Measurements from ENCODE around the gene CCL17.

Gene CCL17

DNA sequence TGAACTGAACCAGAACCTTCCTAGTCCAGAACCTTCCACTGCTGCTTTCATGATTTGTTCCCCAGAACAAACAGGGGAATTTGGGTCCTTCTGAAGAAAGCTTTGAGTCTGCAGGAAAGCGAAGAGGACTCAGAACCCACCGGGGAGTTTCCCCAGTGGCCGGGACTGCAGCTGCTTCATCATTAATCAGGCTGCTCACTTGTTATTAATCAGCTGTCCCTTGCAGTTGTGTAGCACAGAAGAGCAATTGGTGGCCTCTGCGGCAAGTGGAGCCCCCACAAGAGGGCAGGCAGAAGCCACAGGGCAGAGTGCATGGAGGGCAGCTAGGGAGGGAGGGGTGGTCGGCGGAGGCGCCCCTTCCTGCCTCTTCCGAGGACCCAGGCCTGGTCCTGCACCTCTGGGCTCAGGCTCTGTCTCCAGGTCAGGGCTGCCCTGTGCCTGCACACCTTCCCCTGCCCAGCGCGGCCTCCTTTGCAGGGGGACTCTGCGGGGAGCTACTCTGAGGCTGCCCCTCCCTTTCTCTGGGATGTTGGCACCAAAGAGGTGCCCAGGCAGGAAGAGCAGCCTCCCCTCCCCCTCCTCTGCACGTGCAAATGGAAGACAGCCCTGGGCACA lies 6.9 kb downstream of the CCL17 start:
- POLR2A ChIA-PET = no interaction called here
- H3K4me3 ChIP-seq (ENCODE audit: control insufficient read depth in 1 of 7, extremely low read depth in 1 of 7, insufficient read depth in 4 of 7, low read depth in 2 of 7, low read length in 6 of 7) = no peak overlapping the region
- H3K9me3 ChIP-seq (ENCODE audit: control extremely low read depth in 1 of 5, control insufficient read depth in 4 of 5, insufficient read depth in 2 of 5, low read depth in 1 of 5, low read length in 4 of 5) = no peaks in the 10 kb centered on the region
- CTCF ChIA-PET = interaction anchor here (0.8 to 14.8 kb wide), 2 partner anchors 22 to 105 kb away, joined by 3 to 250 read pairs; no protein-coding TSS in a partner anchor
- H3K4me1 ChIP-seq (ENCODE audit: control extremely low read depth in 1 of 4, control insufficient read depth in 4 of 4, insufficient read depth in 4 of 4, low read length in 3 of 4) = peaks cover 0 to 12% (median 5%) of the 10 kb centered on the region in 4 experiments
- peaks cover 0 to 5% (median 0%) of the 10 kb centered on the region in 5 experiments for H3K27me3 ChIP-seq (replicated peaks in 2 of 5; ENCODE audit: control insufficient read depth in 4 of 5, insufficient read depth in 5 of 5, low read length in 4 of 5)
- 97% methylated on average over 11 of the region's 12 CpGs for WGBS (ENCODE audit: insufficient coverage)
- no peak overlapping the region for H3K27ac ChIP-seq (ENCODE audit: insufficient read depth in 1 of 2, low read depth in 1 of 2, low read length in 2 of 2, poor library complexity in 1 of 2, severe bottlenecking in 2 of 2)
- DNase-seq = no peak
- H3K36me3 ChIP-seq (ENCODE audit: control insufficient read depth in 4 of 4, insufficient read depth in 4 of 4, low read length in 3 of 4) = no peaks in the 10 kb centered on the region

DNA sequence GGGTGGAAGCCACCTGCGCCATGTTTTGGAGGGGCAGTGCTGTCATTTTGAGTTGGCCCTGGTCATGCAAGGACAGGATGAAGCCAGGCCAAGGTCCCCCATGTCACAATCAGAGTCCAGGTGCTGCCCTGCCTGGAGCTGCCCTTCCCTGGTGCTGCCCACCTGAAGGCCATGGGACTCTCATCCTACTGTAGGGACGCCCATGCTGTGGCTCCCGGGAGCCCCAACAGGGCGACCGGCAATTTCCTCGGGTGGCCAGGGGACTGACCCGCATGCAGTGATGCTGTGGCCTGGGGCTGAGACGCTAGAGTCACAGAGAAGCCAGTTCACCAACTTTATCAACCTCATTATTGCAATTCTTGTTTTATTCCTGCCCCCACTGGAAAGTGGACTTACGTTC lies 8.0 kb downstream of the CCL17 start:
- Histone ChIP-seq H3K36me3 (ENCODE audit: control insufficient read depth in 4 of 4, insufficient read depth in 4 of 4, low read length in 3 of 4) (no peaks in the 10 kb centered on the region), H3K4me1 (ENCODE audit: control extremely low read depth in 1 of 4, control insufficient read depth in 4 of 4, insufficient read depth in 4 of 4, low read length in 3 of 4) (peaks cover 0 to 16% (median 11%) of the 10 kb centered on the region in 4 experiments), H3K27ac (ENCODE audit: insufficient read depth in 1 of 2, low read depth in 1 of 2, low read length in 2 of 2, poor library complexity in 1 of 2, severe bottlenecking in 2 of 2) (no peak overlapping the region), H3K4me3 (ENCODE audit: control insufficient read depth in 1 of 7, extremely low read depth in 1 of 7, insufficient read depth in 4 of 7, low read depth in 2 of 7, low read length in 6 of 7) (no peak overlapping the region), H3K9me3 (ENCODE audit: control extremely low read depth in 1 of 5, control insufficient read depth in 4 of 5, insufficient read depth in 2 of 5, low read depth in 1 of 5, low read length in 4 of 5) (no peaks in the 10 kb centered on the region), H3K27me3 (replicated peaks in 2 of 5; ENCODE audit: control insufficient read depth in 4 of 5, insufficient read depth in 5 of 5, low read length in 4 of 5) (peaks cover 0 to 5% (median 0%) of the 10 kb centered on the region in 5 experiments)
- WGBS (ENCODE audit: insufficient coverage) = 99% methylated on average over 9 of the region's 9 CpGs
- DNase-seq = no peak
- ChIA-PET CTCF (interaction anchor here (1.0 to 14.8 kb wide), 4 partner anchors 8 to 106 kb away, joined by 3 to 250 read pairs (median 4); partner anchors contain the start of gene CCL17), POLR2A (no interaction called here)

DNA sequence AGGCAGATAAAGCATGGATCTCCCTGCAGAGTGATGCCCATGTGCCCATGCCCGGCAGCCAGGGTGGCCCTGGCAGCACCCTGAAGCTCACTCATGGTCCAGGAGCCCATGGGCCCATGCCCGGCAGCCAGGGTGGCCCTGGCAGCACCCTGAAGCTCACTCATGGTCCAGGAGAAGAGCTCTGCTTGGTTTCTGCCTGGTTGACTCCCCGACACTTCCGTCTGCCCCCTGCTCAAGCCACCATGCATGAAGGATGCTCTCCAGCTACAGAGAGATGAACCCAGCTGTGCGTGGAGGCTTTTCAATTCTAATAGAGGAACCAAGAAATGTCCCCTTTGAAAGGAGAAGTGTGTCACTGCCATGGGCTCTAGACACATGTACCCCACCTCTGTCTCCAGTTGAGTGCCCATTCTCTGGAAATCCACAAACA lies 8.7 kb downstream of the CCL17 start:
- Histone ChIP-seq H3K36me3 (ENCODE audit: control insufficient read depth in 4 of 4, insufficient read depth in 4 of 4, low read length in 3 of 4) (no peaks in the 10 kb centered on the region), H3K27ac (ENCODE audit: insufficient read depth in 1 of 2, low read depth in 1 of 2, low read length in 2 of 2, poor library complexity in 1 of 2, severe bottlenecking in 2 of 2) (no peak overlapping the region), H3K9me3 (ENCODE audit: control extremely low read depth in 1 of 5, control insufficient read depth in 4 of 5, insufficient read depth in 2 of 5, low read depth in 1 of 5, low read length in 4 of 5) (no peaks in the 10 kb centered on the region), H3K27me3 (replicated peaks in 2 of 5; ENCODE audit: control insufficient read depth in 4 of 5, insufficient read depth in 5 of 5, low read length in 4 of 5) (peaks cover 0 to 5% (median 0%) of the 10 kb centered on the region in 5 experiments), H3K4me3 (ENCODE audit: control insufficient read depth in 1 of 7, extremely low read depth in 1 of 7, insufficient read depth in 4 of 7, low read depth in 2 of 7, low read length in 6 of 7) (no peak overlapping the region), H3K4me1 (ENCODE audit: control extremely low read depth in 1 of 4, control insufficient read depth in 4 of 4, insufficient read depth in 4 of 4, low read length in 3 of 4) (peaks cover 0 to 16% (median 11%) of the 10 kb centered on the region in 4 experiments)
- CTCF ChIA-PET = interaction anchor here (1.0 to 14.8 kb wide), 5 partner anchors 9 to 107 kb away, joined by 3 to 250 read pairs (median 4); partner anchors contain the start of gene CCL17
- DNase-seq = peak in 2 of 3 donors; percentile 15 to 25
- POLR2A ChIA-PET = interaction anchor here (0.6 kb wide), 1 partner anchor 303 kb away, joined by 3 read pairs; no protein-coding TSS in a partner anchor
- 97% methylated on average over 5 of the region's 5 CpGs for WGBS (ENCODE audit: insufficient coverage)

DNA sequence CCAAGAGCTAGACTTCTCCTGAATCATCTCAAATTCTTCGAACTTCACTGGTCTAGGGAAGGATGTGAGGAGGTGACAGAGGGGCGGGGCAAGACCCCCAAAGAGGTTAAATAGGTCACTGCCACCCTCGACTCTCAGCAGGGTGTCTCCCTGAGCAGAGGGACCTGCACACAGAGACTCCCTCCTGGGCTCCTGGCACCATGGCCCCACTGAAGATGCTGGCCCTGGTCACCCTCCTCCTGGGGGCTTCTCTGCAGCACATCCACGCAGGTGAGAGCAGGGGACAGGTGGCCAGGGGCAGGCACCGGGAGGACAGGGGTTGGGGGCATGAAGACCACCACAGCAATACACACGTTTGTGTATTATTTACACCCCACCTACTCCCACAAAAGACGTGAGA lies 9.2 kb downstream of the CCL17 start:
- POLR2A ChIA-PET = interaction anchor here (0.6 kb wide), 1 partner anchor 304 kb away, joined by 3 read pairs; no protein-coding TSS in a partner anchor

DNA sequence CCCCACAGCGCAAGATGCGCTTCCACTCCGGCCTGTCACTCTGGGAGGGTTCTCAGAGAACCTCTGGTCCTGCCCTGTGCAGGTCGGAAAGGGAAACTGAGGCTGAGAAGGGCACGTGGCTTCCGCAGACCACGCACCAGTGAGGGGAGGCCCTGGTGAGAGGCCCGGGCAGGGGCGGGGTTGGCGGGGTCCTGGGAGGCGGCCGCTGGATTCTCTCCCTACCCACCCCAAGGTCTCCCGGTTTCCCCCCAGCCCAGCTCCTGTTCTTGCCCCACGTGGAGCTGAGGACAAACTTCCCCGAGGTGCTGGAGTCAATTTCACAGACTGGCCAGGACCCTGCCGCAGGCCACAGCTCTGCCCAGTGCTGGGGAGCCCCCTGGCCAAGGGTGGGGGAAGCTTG lies 11.5 kb downstream of the CCL17 start:
- no peak for DNase-seq
- WGBS (ENCODE audit: insufficient coverage) = 86% methylated on average over 13 of the region's 16 CpGs
- H3K36me3 ChIP-seq (ENCODE audit: control insufficient read depth in 4 of 4, insufficient read depth in 4 of 4, low read length in 3 of 4) = no peaks in the 10 kb centered on the region
- peaks cover 0 to 1% (median 0%) of the 10 kb centered on the region in 5 experiments for H3K27me3 ChIP-seq (replicated peaks in 2 of 5; ENCODE audit: control insufficient read depth in 4 of 5, insufficient read depth in 5 of 5, low read length in 4 of 5)
- ChIA-PET POLR2A (interaction anchor here (0.7 to 1.5 kb wide), 2 partner anchors 31 to 158 kb away, joined by 6 to 7 read pairs; partner anchors contain the start of genes CIAPIN1 and COQ9), CTCF (interaction anchor here (0.8 to 14.8 kb wide), 22 partner anchors 10 to 167 kb away, joined by 3 to 250 read pairs (median 4); partner anchors contain the start of genes CIAPIN1, COQ9 and POLR2C)
- H3K27ac ChIP-seq (ENCODE audit: insufficient read depth in 1 of 2, low read depth in 1 of 2, low read length in 2 of 2, poor library complexity in 1 of 2, severe bottlenecking in 2 of 2) = no peak overlapping the region
- peak overlapping the region in 1 of 7 experiments; percentile 60 for H3K4me3 ChIP-seq (ENCODE audit: control insufficient read depth in 1 of 7, extremely low read depth in 1 of 7, insufficient read depth in 4 of 7, low read depth in 2 of 7, low read length in 6 of 7)
- H3K4me1 ChIP-seq (ENCODE audit: control extremely low read depth in 1 of 4, control insufficient read depth in 4 of 4, insufficient read depth in 4 of 4, low read length in 3 of 4) = peaks cover 0 to 25% (median 21%) of the 10 kb centered on the region in 4 experiments
- no peaks in the 10 kb centered on the region for H3K9me3 ChIP-seq (ENCODE audit: control extremely low read depth in 1 of 5, control insufficient read depth in 4 of 5, insufficient read depth in 2 of 5, low read depth in 1 of 5, low read length in 4 of 5)

More for the DNA sequence above, 9.2 kb downstream of the CCL17 start:
- peaks cover 0 to 19% (median 14%) of the 10 kb centered on the region in 4 experiments for H3K4me1 ChIP-seq (ENCODE audit: control extremely low read depth in 1 of 4, control insufficient read depth in 4 of 4, insufficient read depth in 4 of 4, low read length in 3 of 4)
- H3K9me3 ChIP-seq (ENCODE audit: control extremely low read depth in 1 of 5, control insufficient read depth in 4 of 5, insufficient read depth in 2 of 5, low read depth in 1 of 5, low read length in 4 of 5) = no peaks in the 10 kb centered on the region
- H3K27me3 ChIP-seq (replicated peaks in 2 of 5; ENCODE audit: control insufficient read depth in 4 of 5, insufficient read depth in 5 of 5, low read length in 4 of 5) = peaks cover 0 to 5% (median 0%) of the 10 kb centered on the region in 5 experiments
- H3K36me3 ChIP-seq (ENCODE audit: control insufficient read depth in 4 of 4, insufficient read depth in 4 of 4, low read length in 3 of 4) = no peaks in the 10 kb centered on the region
- no peak overlapping the region for H3K4me3 ChIP-seq (ENCODE audit: control insufficient read depth in 1 of 7, extremely low read depth in 1 of 7, insufficient read depth in 4 of 7, low read depth in 2 of 7, low read length in 6 of 7)
- CTCF ChIA-PET = interaction anchor here (1.0 to 14.8 kb wide), 5 partner anchors 9 to 107 kb away, joined by 3 to 250 read pairs (median 4); partner anchors contain the start of gene CCL17
- WGBS (ENCODE audit: insufficient coverage) = 80% methylated on average over 2 of the region's 7 CpGs
- no peak for DNase-seq
- H3K27ac ChIP-seq (ENCODE audit: insufficient read depth in 1 of 2, low read depth in 1 of 2, low read length in 2 of 2, poor library complexity in 1 of 2, severe bottlenecking in 2 of 2) = no peak overlapping the region

DNA sequence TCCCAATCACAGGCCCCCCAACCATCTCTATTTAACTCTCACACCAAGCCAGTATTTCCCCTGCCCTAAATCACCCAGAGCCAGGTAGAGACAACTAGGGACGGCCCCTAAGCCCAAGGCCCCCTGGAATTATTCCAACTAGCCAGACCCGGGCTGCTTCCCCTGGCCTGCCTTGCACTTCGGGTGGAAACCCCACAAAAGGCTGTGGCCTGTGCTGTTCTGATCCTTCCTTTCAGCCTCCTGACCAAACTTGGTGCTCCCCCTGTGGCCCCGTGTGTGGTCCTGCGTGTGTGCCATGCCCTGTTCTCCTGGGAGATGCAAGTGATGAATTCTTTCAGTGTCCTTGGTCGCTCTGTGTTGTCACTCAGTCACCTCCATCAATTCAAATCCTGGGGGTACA lies 14.9 kb downstream of the CCL17 start:
- ChIA-PET CTCF (interaction anchor here (0.8 to 14.8 kb wide), 13 partner anchors 10 to 113 kb away, joined by 3 to 250 read pairs (median 6); partner anchors contain the start of genes CCL17 and POLR2C), POLR2A (no interaction called here)
- Histone ChIP-seq H3K27ac (ENCODE audit: insufficient read depth in 1 of 2, low read depth in 1 of 2, low read length in 2 of 2, poor library complexity in 1 of 2, severe bottlenecking in 2 of 2) (peak overlapping the region in 1 of 2 experiments; percentile 26), H3K9me3 (ENCODE audit: control extremely low read depth in 1 of 5, control insufficient read depth in 4 of 5, insufficient read depth in 2 of 5, low read depth in 1 of 5, low read length in 4 of 5) (no peaks in the 10 kb centered on the region), H3K36me3 (ENCODE audit: control insufficient read depth in 4 of 4, insufficient read depth in 4 of 4, low read length in 3 of 4) (no peaks in the 10 kb centered on the region), H3K4me3 (ENCODE audit: control insufficient read depth in 1 of 7, extremely low read depth in 1 of 7, insufficient read depth in 4 of 7, low read depth in 2 of 7, low read length in 6 of 7) (no peak overlapping the region), H3K27me3 (replicated peaks in 2 of 5; ENCODE audit: control insufficient read depth in 4 of 5, insufficient read depth in 5 of 5, low read length in 4 of 5) (no peaks in the 10 kb centered on the region), H3K4me1 (ENCODE audit: control extremely low read depth in 1 of 4, control insufficient read depth in 4 of 4, insufficient read depth in 4 of 4, low read length in 3 of 4) (peaks cover 0 to 25% (median 21%) of the 10 kb centered on the region in 4 experiments)
- DNase-seq = peak in 1 of 3 donors; percentile 5
- 73% methylated on average over 3 of the region's 6 CpGs for WGBS (ENCODE audit: insufficient coverage)
